SK-N-SH treated with all-trans-retinoic acid at 6 μM for 48 hours (cell line): ENCODE results near the gene LGR5.

Source experiments
- ATAC-seq: fragments of 200-7000 bp; cut with Tn5 transposase; 3 replicates; pipeline ENCODE4 v1.9.1; 2020; ENCODE audit warnings: mild to moderate bottlenecking, moderate library complexity
- BACH2 ChIP-seq: fragments of 250-450 bp; sonication (Bioruptor Pico); IDR thresholded peaks from 2 replicates; pipeline ENCODE4 v1.9.0; 2021; ENCODE audit warnings: mild to moderate bottlenecking, borderline replicate concordance
- CREB5 ChIP-seq: fragments of 250-450 bp; sonication (Bioruptor Pico); IDR thresholded peaks from 2 replicates; pipeline ENCODE4 v1.5.1; 2020; ENCODE audit warnings: low read depth, mild to moderate bottlenecking, moderate library complexity
- CSDC2 ChIP-seq: fragments of 250-450 bp; sonication (Bioruptor Pico); IDR thresholded peaks from 2 replicates; pipeline ENCODE4 v1.5.0; 2020; ENCODE audit warnings: mild to moderate bottlenecking, moderate library complexity
- CSRNP3 ChIP-seq: fragments of 250-450 bp; sonication (Bioruptor Pico); IDR thresholded peaks from 2 replicates; pipeline ENCODE4 v1.5.1; 2021; ENCODE audit warnings: mild to moderate bottlenecking, moderate library complexity
- ESRRG ChIP-seq: fragments of 250-450 bp; sonication (Bioruptor Pico); IDR thresholded peaks from 2 replicates; pipeline ENCODE4 v1.6.1; 2021; ENCODE audit warnings: mild to moderate bottlenecking
- GLIS3 ChIP-seq: fragments of 250-450 bp; sonication (Bioruptor Pico); IDR thresholded peaks from 2 replicates; pipeline ENCODE4 v1.5.0; 2020; ENCODE audit warnings: mild to moderate bottlenecking, moderate library complexity
- ISL1 ChIP-seq: fragments of 250-450 bp; sonication (Bioruptor Pico); IDR thresholded peaks from 2 replicates; pipeline ENCODE4 v2.1.2; 2022; ENCODE audit warnings: mild to moderate bottlenecking, moderate library complexity
- OSR1 ChIP-seq: fragments of 250-450 bp; sonication (Bioruptor Pico); IDR thresholded peaks from 2 replicates; pipeline ENCODE4 v1.8.0; 2022; ENCODE audit warnings: moderate library complexity, mild to moderate bottlenecking, inconsistent platforms
- PATZ1 ChIP-seq: fragments of 250-450 bp; sonication (Bioruptor Pico); IDR thresholded peaks from 2 replicates; pipeline ENCODE4 v1.8.0; 2020; ENCODE audit warnings: mild to moderate bottlenecking, moderate library complexity, borderline replicate concordance
- POU6F1 ChIP-seq: fragments of 250-450 bp; sonication (Bioruptor Pico); IDR thresholded peaks from 2 replicates; pipeline ENCODE4 v1.8.0; 2021; ENCODE audit warnings: low read depth, mild to moderate bottlenecking, moderate library complexity, borderline replicate concordance
- PPARA ChIP-seq: fragments of 250-450 bp; sonication (Bioruptor Pico); IDR thresholded peaks from 2 replicates; pipeline ENCODE4 v1.5.0; 2020; ENCODE audit warnings: mild to moderate bottlenecking, borderline replicate concordance
- RARB ChIP-seq: fragments of 250-450 bp; sonication (Bioruptor Pico); IDR thresholded peaks from 2 replicates; pipeline ENCODE4 v1.8.0; 2021; ENCODE audit warnings: mild to moderate bottlenecking, moderate library complexity
- SNAI2 ChIP-seq: fragments of 250-450 bp; sonication (Bioruptor Pico); IDR thresholded peaks from 2 replicates; pipeline ENCODE4 v1.5.0; 2020; ENCODE audit warnings: mild to moderate bottlenecking, moderate library complexity
- TSHZ2 ChIP-seq: fragments of 250-450 bp; sonication (Bioruptor Pico); IDR thresholded peaks from 2 replicates; pipeline ENCODE4 v1.5.0; 2020; ENCODE audit warnings: mild to moderate bottlenecking, moderate library complexity
- ZC3H10 ChIP-seq: fragments of 250-450 bp; sonication (Bioruptor Pico); IDR thresholded peaks from 2 replicates; pipeline ENCODE4 v1.5.1; 2021; ENCODE audit warnings: mild to moderate bottlenecking, moderate library complexity
- ZFP3 ChIP-seq: fragments of 250-450 bp; sonication (Bioruptor Pico); IDR thresholded peaks from 2 replicates; pipeline ENCODE4 v1.5.0; 2020; ENCODE audit warnings: mild to moderate bottlenecking, moderate library complexity
- ZFP30 ChIP-seq: fragments of 450-650 bp; formaldehyde crosslinking; IDR thresholded peaks from 2 replicates; pipeline ENCODE4 v1.5.0; 2022; ENCODE audit warnings: mild to moderate bottlenecking, moderate library complexity
- ZNF565 ChIP-seq: fragments of 450-650 bp; formaldehyde crosslinking; conservative IDR thresholded peaks from 2 replicates; pipeline ENCODE4 v1.5.0; 2020; ENCODE audit warnings: low read depth, mild to moderate bottlenecking, moderate library complexity
- ZNF70 ChIP-seq: fragments of 450-650 bp; formaldehyde crosslinking; IDR thresholded peaks from 2 replicates; pipeline ENCODE4 v1.5.0; 2020; ENCODE audit warnings: mild to moderate bottlenecking, moderate library complexity
- ZNF8 ChIP-seq: fragments of 450-650 bp; formaldehyde crosslinking; IDR thresholded peaks from 2 replicates; pipeline ENCODE4 v1.5.0; 2020; ENCODE audit warnings: mild to moderate bottlenecking, moderate library complexity

The LGR5 gene

GRCh38 chr12:71521125-71521524, 81.5 kb downstream of the LGR5 start (continued):
- TF ChIP-seq CSRNP3 (CRISPR knock-in tag) (no peak), ZFP30 (CRISPR knock-in tag) (no peak), PATZ1 (CRISPR knock-in tag) (no peak), CSDC2 (CRISPR knock-in tag) (no peak)

GRCh38 chr12:71524626-71525025, 85.0 kb downstream of the LGR5 start:
- TF ChIP-seq GLIS3 (CRISPR knock-in tag) (no peak), PATZ1 (CRISPR knock-in tag) (no peak), CSDC2 (CRISPR knock-in tag) (no peak), POU6F1 (CRISPR knock-in tag) (no peak)
- no peak for ATAC-seq

GRCh38 chr12:71533703-71534102, 94.1 kb downstream of the LGR5 start:
- no peak for ATAC-seq
- TF ChIP-seq ZNF8 (CRISPR knock-in tag) (no peak), GLIS3 (CRISPR knock-in tag) (no peak), PATZ1 (CRISPR knock-in tag) (no peak), BACH2 (CRISPR knock-in tag) (no peak), OSR1 (CRISPR knock-in tag) (no peak), CSRNP3 (CRISPR knock-in tag) (no peak), ZFP3 (no peak), TSHZ2 (CRISPR knock-in tag) (no peak), ISL1 (CRISPR knock-in tag) (no peak), CREB5 (CRISPR knock-in tag) (no peak), CSDC2 (CRISPR knock-in tag) (no peak), ESRRG (CRISPR knock-in tag) (no peak), RARB (CRISPR knock-in tag) (no peak), ZC3H10 (CRISPR knock-in tag) (no peak), ZNF565 (CRISPR knock-in tag) (no peak), ZNF70 (CRISPR knock-in tag) (no peak), POU6F1 (CRISPR knock-in tag) (no peak), SNAI2 (no peak), PPARA (CRISPR knock-in tag) (no peak)
